DOHH2 (cell line): Measurements from ENCODE around the gene SULT6B1.

Source experiments
- H3F3A ChIP-seq: fragments of 200-600 bp; sonication (generic), shearing (Covaris generic); 2 replicates; pipeline ENCODE4 v1.6.0; 2016; ENCODE audit warnings: antibody characterized with exemption, mild to moderate bottlenecking; ENCODE audit not compliant: control insufficient read depth, insufficient read depth
- H3K27ac ChIP-seq: fragments of 200-600 bp; sonication (generic); 2 replicates; pipeline ENCODE4 v1.5.1; 2014; ENCODE audit warnings: low read depth, mild to moderate bottlenecking, low read length, moderate library complexity
- H3K27me3 ChIP-seq: fragments of 200-600 bp; sonication (generic); 2 replicates; pipeline ENCODE4 v1.6.1; 2014; ENCODE audit warnings: mild to moderate bottlenecking, low read length, mixed read lengths; ENCODE audit not compliant: control insufficient read depth
- H3K36me3 ChIP-seq: fragments of 200-600 bp; sonication (generic); 2 replicates; pipeline ENCODE4 v1.6.1; 2014; ENCODE audit warnings: mild to moderate bottlenecking, low read length, moderate library complexity, mixed read lengths; ENCODE audit not compliant: control insufficient read depth
- H3K4me1 ChIP-seq: fragments of 200-600 bp; sonication (generic); 2 replicates; pipeline ENCODE4 v1.6.1; 2014; ENCODE audit warnings: mild to moderate bottlenecking, low read length, mixed read lengths; ENCODE audit not compliant: control insufficient read depth
- H3K4me2 ChIP-seq: fragments of 200-600 bp; sonication (generic); 2 replicates; pipeline ENCODE4 v1.6.0; 2014; ENCODE audit warnings: mild to moderate bottlenecking, low read length, moderate library complexity
- H3K4me3 ChIP-seq: fragments of 200-600 bp; sonication (generic); 2 replicates; pipeline ENCODE4 v1.5.1; 2014; ENCODE audit warnings: mild to moderate bottlenecking, low read length, mixed read lengths
- H3K79me2 ChIP-seq: fragments of 200-600 bp; sonication (generic); 2 replicates; pipeline ENCODE4 v1.6.1; 2014; ENCODE audit warnings: mild to moderate bottlenecking, low read length, mixed read lengths; ENCODE audit not compliant: control insufficient read depth
- H3K9me2 ChIP-seq: fragments of 200-600 bp; sonication (generic); replicated peaks from 2 replicates; pipeline ENCODE4 v1.6.1; 2014; ENCODE audit warnings: mild to moderate bottlenecking, low read length, mixed read lengths; ENCODE audit not compliant: control insufficient read depth
- H3K9me3 ChIP-seq: fragments of 200-600 bp; sonication (generic); 2 replicates; pipeline ENCODE4 v1.6.1; 2014; ENCODE audit warnings: antibody characterized with exemption, low read length, mixed read lengths; ENCODE audit not compliant: control insufficient read depth, insufficient read depth
- H4K20me1 ChIP-seq: fragments of 200-600 bp; sonication (generic); 2 replicates; pipeline ENCODE4 v1.6.0; 2014; ENCODE audit warnings: low read depth, mild to moderate bottlenecking, antibody characterized with exemption, low read length, moderate library complexity; ENCODE audit not compliant: control insufficient read depth, insufficient read depth
- EZH2phosphoT487 ChIP-seq: fragments of 200-600 bp; sonication (generic); IDR thresholded peaks from 2 replicates; pipeline ENCODE4 v1.6.1; 2017; ENCODE audit warnings: borderline replicate concordance, mild to moderate bottlenecking, antibody characterized with exemption, low read length, moderate library complexity, mixed read lengths
- TF ChIP-seq, protein P1 (sequence below): fragments of 200-600 bp; sonication (generic); IDR thresholded peaks from one replicate; pipeline ENCODE4 v1.5.1; 2014; ENCODE audit warnings: antibody characterized with exemption, mild to moderate bottlenecking, low read depth, low read length; ENCODE audit not compliant: poor library complexity, severe bottlenecking

SULT6B1 gene

DNA sequence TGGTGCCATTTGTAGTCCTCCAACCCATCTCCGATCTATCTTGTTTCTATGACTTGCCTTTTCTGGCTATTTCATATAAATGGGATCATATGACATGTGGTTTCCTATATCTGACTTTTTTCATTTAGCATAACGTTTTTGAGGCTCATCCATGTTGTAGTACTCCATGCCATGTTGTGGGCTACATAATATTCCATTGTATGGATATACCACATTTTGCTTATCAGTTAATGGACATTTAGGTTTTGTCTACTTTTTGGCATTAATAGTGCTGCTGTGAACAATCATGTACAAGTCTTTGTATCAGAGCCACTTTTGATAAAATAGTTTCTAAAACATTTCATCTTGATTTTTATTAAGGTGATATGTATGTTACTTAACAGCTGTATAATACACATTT is 15.2 kb upstream of the SULT6B1 start:
- Histone ChIP-seq H3K9me2 (no peaks in the 10 kb centered on the region), H3F3A (peaks cover 28% of the 10 kb centered on the region), H3K4me2 (no peak overlapping the region), H3K4me1 (peaks cover 28% of the 10 kb centered on the region), H3K4me3 (no peak overlapping the region), H4K20me1 (no peaks in the 10 kb centered on the region), H3K9me3 (no peaks in the 10 kb centered on the region; the same call in 1 of the 2 replicates), H3K36me3 (peaks cover 96% of the 10 kb centered on the region), H3K27me3 (no peaks in the 10 kb centered on the region), H3K27ac (no peak overlapping the region), H3K79me2 (peaks cover 89% of the 10 kb centered on the region)
- TF ChIP-seq EZH2phosphoT487 = no peak
- TF ChIP-seq, protein P1, sequence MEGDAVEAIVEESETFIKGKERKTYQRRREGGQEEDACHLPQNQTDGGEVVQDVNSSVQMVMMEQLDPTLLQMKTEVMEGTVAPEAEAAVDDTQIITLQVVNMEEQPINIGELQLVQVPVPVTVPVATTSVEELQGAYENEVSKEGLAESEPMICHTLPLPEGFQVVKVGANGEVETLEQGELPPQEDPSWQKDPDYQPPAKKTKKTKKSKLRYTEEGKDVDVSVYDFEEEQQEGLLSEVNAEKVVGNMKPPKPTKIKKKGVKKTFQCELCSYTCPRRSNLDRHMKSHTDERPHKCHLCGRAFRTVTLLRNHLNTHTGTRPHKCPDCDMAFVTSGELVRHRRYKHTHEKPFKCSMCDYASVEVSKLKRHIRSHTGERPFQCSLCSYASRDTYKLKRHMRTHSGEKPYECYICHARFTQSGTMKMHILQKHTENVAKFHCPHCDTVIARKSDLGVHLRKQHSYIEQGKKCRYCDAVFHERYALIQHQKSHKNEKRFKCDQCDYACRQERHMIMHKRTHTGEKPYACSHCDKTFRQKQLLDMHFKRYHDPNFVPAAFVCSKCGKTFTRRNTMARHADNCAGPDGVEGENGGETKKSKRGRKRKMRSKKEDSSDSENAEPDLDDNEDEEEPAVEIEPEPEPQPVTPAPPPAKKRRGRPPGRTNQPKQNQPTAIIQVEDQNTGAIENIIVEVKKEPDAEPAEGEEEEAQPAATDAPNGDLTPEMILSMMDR = no peak

GRCh38 chr2:37201766-37202165 is 13.3 kb upstream of the SULT6B1 start:
- H3K36me3 ChIP-seq = peaks cover 83% of the 10 kb centered on the region
- H3K4me1 ChIP-seq = peaks cover 42% of the 10 kb centered on the region
- H3K4me2 ChIP-seq = no peak overlapping the region

DNA sequence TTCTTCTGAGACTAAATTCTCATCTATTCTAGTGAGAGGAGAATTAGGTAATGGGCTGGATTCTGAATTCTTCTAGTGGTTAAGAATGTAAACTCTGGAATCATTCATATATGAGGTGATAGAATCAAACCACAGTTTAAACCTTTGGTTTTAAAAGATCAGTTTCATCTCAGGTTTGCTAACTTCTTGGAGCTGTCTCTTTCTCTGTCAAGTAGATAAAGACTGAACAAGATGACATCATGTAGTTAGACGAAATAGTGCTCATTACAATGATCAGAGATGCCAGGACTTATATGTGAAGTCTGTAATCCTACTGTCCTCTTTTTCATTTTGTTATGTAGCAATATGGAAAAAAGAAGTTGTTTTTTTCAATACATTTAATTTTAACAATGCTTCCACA is 12.7 kb upstream of the SULT6B1 start:
- peaks cover 81% of the 10 kb centered on the region for H3K36me3 ChIP-seq

More at GRCh38 chr2:37201766-37202165, 13.3 kb upstream of the SULT6B1 start:
- H3K27me3 ChIP-seq = no peaks in the 10 kb centered on the region
- peaks cover 89% of the 10 kb centered on the region for H3K79me2 ChIP-seq
- H3K4me3 ChIP-seq = no peak overlapping the region
- no peaks in the 10 kb centered on the region for H4K20me1 ChIP-seq
- peaks cover 33% of the 10 kb centered on the region for H3F3A ChIP-seq
- H3K27ac ChIP-seq = no peak overlapping the region
- no peaks in the 10 kb centered on the region; the same call in 1 of the 2 replicates for H3K9me3 ChIP-seq
- TF ChIP-seq EZH2phosphoT487 = no peak
- TF ChIP-seq, protein P1 = no peak
- no peaks in the 10 kb centered on the region for H3K9me2 ChIP-seq

More for the DNA sequence above, 12.7 kb upstream of the SULT6B1 start:
- Histone ChIP-seq H3K27ac (no peak overlapping the region), H3K9me3 (no peaks in the 10 kb centered on the region; the same call in 1 of the 2 replicates), H3K9me2 (no peaks in the 10 kb centered on the region), H3K79me2 (peaks cover 88% of the 10 kb centered on the region), H3K4me1 (peaks cover 42% of the 10 kb centered on the region), H3F3A (peaks cover 33% of the 10 kb centered on the region), H4K20me1 (no peaks in the 10 kb centered on the region), H3K4me3 (no peak overlapping the region), H3K27me3 (no peaks in the 10 kb centered on the region), H3K4me2 (no peak overlapping the region)
- TF ChIP-seq EZH2phosphoT487 = no peak
- TF ChIP-seq, protein P1 = no peak
